Endothelial cell (in vitro differentiated cells): ENCODE results near the gene VAV1. TPM values are rescaled to one million over a fixed set of nuclear protein-coding genes. Genes with fewer than 3 reads are reported as not detected.

Experiments used
- DNase-seq: peaks from one replicate; pipeline ENCODE4 v3.0.0; 2021; ENCODE audit warnings: low spot score
- H3K27ac Mint-ChIP-seq: one replicate; pipeline ENCODE4 v1.8.0; 2021; ENCODE audit warnings: mixed read lengths, inconsistent platforms; ENCODE audit not compliant: unreplicated experiment
- H3K27me3 Mint-ChIP-seq: one replicate; pipeline ENCODE4 v1.8.0; 2021; ENCODE audit warnings: mild to moderate bottlenecking, moderate library complexity, mixed read lengths, inconsistent platforms; ENCODE audit not compliant: unreplicated experiment
- H3K36me3 Mint-ChIP-seq: one replicate; pipeline ENCODE4 v1.8.0; 2021; ENCODE audit warnings: mild to moderate bottlenecking, low read depth, mixed read lengths, inconsistent platforms; ENCODE audit not compliant: unreplicated experiment
- H3K4me1 Mint-ChIP-seq: one replicate; pipeline ENCODE4 v1.8.0; 2021; ENCODE audit warnings: mild to moderate bottlenecking, mixed read lengths, inconsistent platforms; ENCODE audit not compliant: unreplicated experiment
- H3K4me3 Mint-ChIP-seq: one replicate; pipeline ENCODE4 v1.8.0; 2021; ENCODE audit warnings: mild to moderate bottlenecking, mixed read lengths, inconsistent platforms; ENCODE audit not compliant: unreplicated experiment
- H3K9me3 Mint-ChIP-seq: one replicate; pipeline ENCODE4 v1.8.0; 2021; ENCODE audit warnings: mixed read lengths, inconsistent platforms; ENCODE audit not compliant: unreplicated experiment
- CTCF ChIP-seq: fragments of 200-600 bp; sonication (generic); IDR thresholded peaks from one replicate; pipeline ENCODE4 v1.5.0; 2021; ENCODE audit warnings: antibody characterized with exemption; ENCODE audit not compliant: unreplicated experiment
- long read RNA-seq: library from polyadenylated mRNA; unstranded; transcript quantifications from one replicate; pipeline ENCODE4 v2.0.0, GENCODE V29; 2020; ENCODE audit not compliant: unreplicated experiment
- total RNA-seq: library from RNA; stranded (reverse); fragmentation: NEBNext Ultra II Directional; extraction: Animal tissue kit (Norgen Biotek cat#: 25700); gene quantifications from one replicate; pipeline ENCODE4 v1.2.1, GENCODE V29; 2021; ENCODE audit not compliant: unreplicated experiment

Gene VAV1
- not detected for total RNA-seq
- long read RNA-seq, result 0 reads

GRCh38 chr19:6772028-6772865 lies at the start of gene VAV1:
TSS of gene VAV1 (plus strand) at chr19:6772708. CDS start at chr19:6772808, 100 bp downstream.
- H3K4me1 Mint-ChIP-seq, result no peaks in the 10 kb centered on the region
- no peak within 1 kb of the TSS for H3K27ac Mint-ChIP-seq
- peaks cover 18% of the 10 kb centered on the region for H3K36me3 Mint-ChIP-seq
- peaks cover 13% of the 10 kb centered on the region for H3K27me3 Mint-ChIP-seq
- peaks cover 26% of the 10 kb centered on the region for H3K9me3 Mint-ChIP-seq
- H3K4me3 Mint-ChIP-seq, result peak within 1 kb of the TSS; percentile 43
- TF ChIP-seq CTCF, result no peak
- no peak for DNase-seq

GRCh38 chr19:6723108-6723618 lies 49.3 kb upstream of the VAV1 start:
- Mint-ChIP-seq H3K9me3 (peaks cover 7% of the 10 kb centered on the region), H3K4me1 (peaks cover 19% of the 10 kb centered on the region), H3K4me3 (peak overlapping the region; percentile 54), H3K27ac (no peak overlapping the region), H3K27me3 (peaks cover 9% of the 10 kb centered on the region), H3K36me3 (peaks cover 6% of the 10 kb centered on the region)
- DNase-seq, result no peak
- no peak for TF ChIP-seq CTCF

GRCh38 chr19:6723738-6724137 lies 48.8 kb upstream of the VAV1 start:
- no peak overlapping the region for H3K4me3 Mint-ChIP-seq
- TF ChIP-seq CTCF, result no peak
- peaks cover 10% of the 10 kb centered on the region for H3K27me3 Mint-ChIP-seq
- H3K36me3 Mint-ChIP-seq, result peaks cover 6% of the 10 kb centered on the region
- peaks cover 24% of the 10 kb centered on the region for H3K4me1 Mint-ChIP-seq
- no peak overlapping the region for H3K27ac Mint-ChIP-seq
- peaks cover 7% of the 10 kb centered on the region for H3K9me3 Mint-ChIP-seq
- no peak for DNase-seq

- Mint-ChIP-seq H3K4me1 (peaks cover 24% of the 10 kb centered on the region), H3K4me3 (no peak overlapping the region), H3K27me3 (peaks cover 11% of the 10 kb centered on the region), H3K36me3 (peaks cover 1% of the 10 kb centered on the region), H3K9me3 (peaks cover 3% of the 10 kb centered on the region), H3K27ac (no peak overlapping the region)
- TF ChIP-seq CTCF, result no peak
- no peak for DNase-seq
Measured at GRCh38 chr19:6724631-6725492, 47.6 kb upstream of the VAV1 start.
